ENCODE results near the gene SMCO1.

DNA sequence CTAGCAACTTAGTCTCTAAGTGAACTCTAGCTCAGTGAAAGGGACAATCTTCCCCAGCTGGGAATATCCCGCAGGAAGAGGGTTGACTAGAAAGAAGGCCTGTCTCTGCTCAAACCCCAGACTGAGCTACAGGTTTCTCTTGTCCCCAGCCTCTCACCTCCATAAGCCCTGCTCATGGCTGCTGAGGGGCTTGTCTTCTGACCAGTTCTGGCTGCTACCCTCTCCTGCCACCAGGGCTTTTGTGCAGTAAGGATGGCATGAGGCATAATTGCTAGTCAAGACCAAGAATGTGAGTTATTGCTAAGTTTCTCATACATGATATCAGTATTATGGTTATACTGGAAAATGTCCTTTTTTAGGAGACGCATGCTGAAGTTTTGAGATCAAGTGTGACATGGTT lies 31.9 kb upstream of the SMCO1 start:
- TF ChIP-seq, protein P1, sequence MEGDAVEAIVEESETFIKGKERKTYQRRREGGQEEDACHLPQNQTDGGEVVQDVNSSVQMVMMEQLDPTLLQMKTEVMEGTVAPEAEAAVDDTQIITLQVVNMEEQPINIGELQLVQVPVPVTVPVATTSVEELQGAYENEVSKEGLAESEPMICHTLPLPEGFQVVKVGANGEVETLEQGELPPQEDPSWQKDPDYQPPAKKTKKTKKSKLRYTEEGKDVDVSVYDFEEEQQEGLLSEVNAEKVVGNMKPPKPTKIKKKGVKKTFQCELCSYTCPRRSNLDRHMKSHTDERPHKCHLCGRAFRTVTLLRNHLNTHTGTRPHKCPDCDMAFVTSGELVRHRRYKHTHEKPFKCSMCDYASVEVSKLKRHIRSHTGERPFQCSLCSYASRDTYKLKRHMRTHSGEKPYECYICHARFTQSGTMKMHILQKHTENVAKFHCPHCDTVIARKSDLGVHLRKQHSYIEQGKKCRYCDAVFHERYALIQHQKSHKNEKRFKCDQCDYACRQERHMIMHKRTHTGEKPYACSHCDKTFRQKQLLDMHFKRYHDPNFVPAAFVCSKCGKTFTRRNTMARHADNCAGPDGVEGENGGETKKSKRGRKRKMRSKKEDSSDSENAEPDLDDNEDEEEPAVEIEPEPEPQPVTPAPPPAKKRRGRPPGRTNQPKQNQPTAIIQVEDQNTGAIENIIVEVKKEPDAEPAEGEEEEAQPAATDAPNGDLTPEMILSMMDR (IDR thresholded peaks at IDR 0.05): no peak
- no peak for TF ChIP-seq POLR2A (IDR thresholded peaks at IDR 0.05)

All from upper lobe of left lung (tissue), 4 donors.